H54 (cell line): ENCODE results near the gene ENHO.
"Not testable (repeated sequence)": the region's sequence is repeated elsewhere in the genome, so short reads cannot be mapped to it uniquely, and the experiment has no call there.

ENCODE experiments used
- DNase-seq: peaks from one replicate; pipeline ENCODE4 v3.0.0; 2011; ENCODE audit warnings: low spot score, mixed read lengths; ENCODE audit not compliant: insufficient read length
- FAIRE-seq: peaks from 3 replicates; lab custom pipeline; 2011; peaks lifted over from hg19 to GRCh38; lab: Jason Lieb, UNC
- POLR2A ChIP-seq: IDR thresholded peaks from 2 replicates; pipeline ENCODE4 v1.6.1; 2011; ENCODE audit warnings: low read depth, mild to moderate bottlenecking, low read length

The ENHO gene

GRCh38 chr9:34500623-34501267 lies 22.0 kb downstream of the ENHO start:
- FAIRE-seq (no peak), DNase-seq (peak; percentile 33)
- no peak for TF ChIP-seq POLR2A

- no peak for FAIRE-seq
- TF ChIP-seq POLR2A = no peak
- no peak for DNase-seq
These were observed 23.7 kb downstream of the ENHO start for GRCh38 chr9:34499076-34499475.

GRCh38 chr9:34498553-34498952 lies 24.2 kb downstream of the ENHO start:
- no peak for DNase-seq
- FAIRE-seq = no peak
- no peak for TF ChIP-seq POLR2A

GRCh38 chr9:34496149-34496712 lies 26.6 kb downstream of the ENHO start:
- TF ChIP-seq POLR2A = no peak
- DNase-seq = no peak
- no peak for FAIRE-seq

- no peak for FAIRE-seq
- DNase-seq = peak; percentile 33
- no peak for TF ChIP-seq POLR2A
These were observed 28.7 kb downstream of the ENHO start for GRCh38 chr9:34493972-34494535.

- TF ChIP-seq POLR2A = no peak
- no peak for FAIRE-seq
- DNase-seq = no peak
These were observed 30.7 kb downstream of the ENHO start for GRCh38 chr9:34492051-34492450.

- no peak for FAIRE-seq
- no peak for DNase-seq
- TF ChIP-seq POLR2A = no peak
These were observed 31.2 kb downstream of the ENHO start for GRCh38 chr9:34491596-34491995.

- no peak for FAIRE-seq
- no peak for TF ChIP-seq POLR2A
- no peak for DNase-seq
These were observed 32.0 kb downstream of the ENHO start for GRCh38 chr9:34490760-34491159.

GRCh38 chr9:34490360-34490759 lies 32.4 kb downstream of the ENHO start:
- DNase-seq = no peak
- no peak for FAIRE-seq
- no peak for TF ChIP-seq POLR2A

- FAIRE-seq (no peak), DNase-seq (no peak)
- TF ChIP-seq POLR2A = no peak
These were observed 36.2 kb downstream of the ENHO start for GRCh38 chr9:34486572-34486971.

GRCh38 chr9:34485822-34486221 lies 37.0 kb downstream of the ENHO start:
- TF ChIP-seq POLR2A = no peak
- FAIRE-seq (no peak), DNase-seq (no peak)

- FAIRE-seq = no peak
- TF ChIP-seq POLR2A = no peak
- no peak for DNase-seq
These were observed 38.1 kb downstream of the ENHO start for GRCh38 chr9:34484678-34485077.

- DNase-seq, FAIRE-seq: not testable (repeated sequence)
These were observed 40.0 kb downstream of the ENHO start for GRCh38 chr9:34482746-34483145.

- not testable (repeated sequence) for FAIRE-seq
These were observed 41.2 kb downstream of the ENHO start for GRCh38 chr9:34481620-34482019.

GRCh38 chr9:34479431-34479866 lies 43.3 kb downstream of the ENHO start:
- no peak for DNase-seq
- no peak for FAIRE-seq
- TF ChIP-seq POLR2A = no peak

More at GRCh38 chr9:34481620-34482019, 41.2 kb downstream of the ENHO start:
- DNase-seq = not testable (repeated sequence)

- FAIRE-seq (no peak), DNase-seq (no peak)
- TF ChIP-seq POLR2A = no peak
These were observed 45.2 kb downstream of the ENHO start for GRCh38 chr9:34477541-34477940.
